IMR-90 (cell line): ENCODE data around the gene DOCK10.

Source experiments
- BHLHE40 ChIP-seq: fragments of 150-350 bp; IDR thresholded peaks from 2 replicates; pipeline ENCODE4 v1.6.1; 2016; ENCODE audit warnings: mild to moderate bottlenecking, low read depth, low read length
- CEBPB ChIP-seq: IDR thresholded peaks from 2 replicates; pipeline ENCODE4 v1.6.1; 2012; ENCODE audit warnings: low read depth, low read length, improper control_type of control experiment
- CTCF ChIP-seq: conservative IDR thresholded peaks from 2 replicates; pipeline ENCODE4 v1.5.1; 2012; ENCODE audit warnings: mild to moderate bottlenecking, low read depth, low read length, improper control_type of control experiment
- FOS ChIP-seq: fragments of 150-350 bp; IDR thresholded peaks from 2 replicates; pipeline ENCODE4 v1.6.1; 2016; ENCODE audit warnings: low read depth, low read length
- MAZ ChIP-seq: IDR thresholded peaks from 2 replicates; pipeline ENCODE4 v1.6.1; 2012; ENCODE audit warnings: low read depth, mild to moderate bottlenecking, low read length, improper control_type of control experiment, moderate library complexity, borderline replicate concordance
- MXI1 ChIP-seq: IDR thresholded peaks from 2 replicates; pipeline ENCODE4 v1.6.1; 2012; ENCODE audit warnings: low read depth, mild to moderate bottlenecking, low read length, moderate library complexity, borderline replicate concordance
- NFE2L2 ChIP-seq: fragments of 150-350 bp; IDR thresholded peaks from 2 replicates; pipeline ENCODE4 v1.6.1; 2016; ENCODE audit warnings: low read depth, mild to moderate bottlenecking, low read length
- POLR2A ChIP-seq: IDR thresholded peaks from 2 replicates; pipeline ENCODE4 v1.6.1; 2012; ENCODE audit warnings: mild to moderate bottlenecking, low read depth, low read length
- RAD21 ChIP-seq: IDR thresholded peaks from 2 replicates; pipeline ENCODE4 v1.6.1; 2012; ENCODE audit warnings: low read length, improper control_type of control experiment
- SMC3 ChIP-seq: fragments of 150-350 bp; IDR thresholded peaks from 2 replicates; pipeline ENCODE4 v1.6.1; 2016; ENCODE audit warnings: low read depth, mild to moderate bottlenecking, antibody characterized with exemption, low read length, moderate library complexity
- USF2 ChIP-seq: fragments of 150-350 bp; IDR thresholded peaks from 2 replicates; pipeline ENCODE4 v1.6.1; 2017; ENCODE audit warnings: mild to moderate bottlenecking, antibody characterized with exemption, low read length, low read depth

- TF ChIP-seq SMC3 (no peak), CTCF (no peak), BHLHE40 (no peak), POLR2A (no peak), CEBPB (no peak), RAD21 (no peak), MXI1 (no peak), NFE2L2 (no peak), FOS (no peak), USF2 (no peak), MAZ (no peak)
Measured at GRCh38 chr2:224798180-224798579, 244.1 kb downstream of the DOCK10 start.
